ENCODE data around the gene NMNAT3.

Gene NMNAT3

GRCh38 chr3:139677388-139678155, at the start of gene NMNAT3:
NMNAT3 (minus strand) TSS chr3:139677972; CDS start chr3:139627724, 50,248 bp downstream.
- no peak for TF ChIP-seq CTCF (conservative IDR thresholded peaks at IDR 0.05; ENCODE audit: control insufficient read depth, insufficient read depth, low read depth, low read length)
- peak within 1 kb of the TSS; percentile 44 for H3K4me3 ChIP-seq (ENCODE audit: control insufficient read depth, low read depth, low read length)
- peak; percentile 45 for DNase-seq (ENCODE audit: low read depth)

GRCh38 chr3:139721370-139721769, 43.6 kb upstream of the NMNAT3 start:
- no peak for TF ChIP-seq CTCF (conservative IDR thresholded peaks at IDR 0.05; ENCODE audit: control insufficient read depth, insufficient read depth, low read depth, low read length)
- DNase-seq (ENCODE audit: low read depth), result no peak
- H3K4me3 ChIP-seq (ENCODE audit: control insufficient read depth, low read depth, low read length), result no peak overlapping the region

- DNase-seq (ENCODE audit: low read depth), result peak; percentile 45
- peak; percentile 58 for TF ChIP-seq CTCF (conservative IDR thresholded peaks at IDR 0.05; ENCODE audit: control insufficient read depth, insufficient read depth, low read depth, low read length)
- H3K4me3 ChIP-seq (ENCODE audit: control insufficient read depth, low read depth, low read length), result no peak overlapping the region
Observed at GRCh38 chr3:139718415-139718814, 40.6 kb upstream of the NMNAT3 start.

GRCh38 chr3:139716908-139717485, 39.2 kb upstream of the NMNAT3 start:
- no peak for TF ChIP-seq CTCF (conservative IDR thresholded peaks at IDR 0.05; ENCODE audit: control insufficient read depth, insufficient read depth, low read depth, low read length)
- no peak overlapping the region for H3K4me3 ChIP-seq (ENCODE audit: control insufficient read depth, low read depth, low read length)
- no peak for DNase-seq (ENCODE audit: low read depth)

- H3K4me3 ChIP-seq (ENCODE audit: control insufficient read depth, low read depth, low read length), result no peak overlapping the region
- TF ChIP-seq CTCF (conservative IDR thresholded peaks at IDR 0.05; ENCODE audit: control insufficient read depth, insufficient read depth, low read depth, low read length), result no peak
- no peak for DNase-seq (ENCODE audit: low read depth)
Observed at GRCh38 chr3:139715743-139716360, 38.1 kb upstream of the NMNAT3 start.

GRCh38 chr3:139715166-139715565, 37.4 kb upstream of the NMNAT3 start:
- no peak overlapping the region for H3K4me3 ChIP-seq (ENCODE audit: control insufficient read depth, low read depth, low read length)
- no peak for TF ChIP-seq CTCF (conservative IDR thresholded peaks at IDR 0.05; ENCODE audit: control insufficient read depth, insufficient read depth, low read depth, low read length)
- DNase-seq (ENCODE audit: low read depth), result no peak
